HEK293T (cell line): ENCODE measurements around the gene ARHGEF18.

Experiments used
- BHLHE40 ChIP-seq: fragments of 450-650 bp; IDR thresholded peaks from 2 replicates; pipeline ENCODE4 v1.6.1; 2016; ENCODE audit warnings: mild to moderate bottlenecking, moderate library complexity, borderline replicate concordance
- CTBP1 ChIP-seq: fragments of 450-650 bp; IDR thresholded peaks from 2 replicates; pipeline ENCODE4 v1.6.1; 2016; ENCODE audit warnings: borderline replicate concordance
- ELF4 ChIP-seq: fragments of 450-650 bp; IDR thresholded peaks from 2 replicates; pipeline ENCODE4 v1.6.1; 2017; ENCODE audit warnings: antibody characterized with exemption
- FOXA1 ChIP-seq: fragments of 450-650 bp; IDR thresholded peaks from 2 replicates; pipeline ENCODE4 v1.6.1; 2016; ENCODE audit warnings: mild to moderate bottlenecking
- FOXK2 ChIP-seq: fragments of 450-650 bp; IDR thresholded peaks from 2 replicates; pipeline ENCODE4 v1.6.1; 2016; ENCODE audit warnings: mild to moderate bottlenecking
- FOXM1 ChIP-seq: fragments of 450-650 bp; IDR thresholded peaks from 2 replicates; pipeline ENCODE4 v1.6.1; 2017; ENCODE audit warnings: mild to moderate bottlenecking, borderline replicate concordance
- LEF1 ChIP-seq: fragments of 450-650 bp; IDR thresholded peaks from 2 replicates; pipeline ENCODE4 v1.6.1; 2017; ENCODE audit warnings: mild to moderate bottlenecking, borderline replicate concordance
- NFRKB ChIP-seq: fragments of 450-650 bp; IDR thresholded peaks from 2 replicates; pipeline ENCODE4 v1.6.1; 2016; ENCODE audit warnings: mild to moderate bottlenecking, moderate library complexity
- SP1 ChIP-seq: fragments of 450-650 bp; IDR thresholded peaks from 2 replicates; pipeline ENCODE4 v1.6.1; 2017
- SUZ12 ChIP-seq: fragments of 450-650 bp; IDR thresholded peaks from 2 replicates; pipeline ENCODE4 v1.6.1; 2016; ENCODE audit warnings: mild to moderate bottlenecking
- TARDBP ChIP-seq: fragments of 450-650 bp; IDR thresholded peaks from 2 replicates; pipeline ENCODE4 v1.6.1; 2016
- ZNF384 ChIP-seq: fragments of 450-650 bp; IDR thresholded peaks from 2 replicates; pipeline ENCODE4 v1.6.1; 2016
- TF ChIP-seq, protein P1 (sequence below): fragments of 450-650 bp; IDR thresholded peaks from 2 replicates; pipeline ENCODE4 v1.6.1; 2016

DNA sequence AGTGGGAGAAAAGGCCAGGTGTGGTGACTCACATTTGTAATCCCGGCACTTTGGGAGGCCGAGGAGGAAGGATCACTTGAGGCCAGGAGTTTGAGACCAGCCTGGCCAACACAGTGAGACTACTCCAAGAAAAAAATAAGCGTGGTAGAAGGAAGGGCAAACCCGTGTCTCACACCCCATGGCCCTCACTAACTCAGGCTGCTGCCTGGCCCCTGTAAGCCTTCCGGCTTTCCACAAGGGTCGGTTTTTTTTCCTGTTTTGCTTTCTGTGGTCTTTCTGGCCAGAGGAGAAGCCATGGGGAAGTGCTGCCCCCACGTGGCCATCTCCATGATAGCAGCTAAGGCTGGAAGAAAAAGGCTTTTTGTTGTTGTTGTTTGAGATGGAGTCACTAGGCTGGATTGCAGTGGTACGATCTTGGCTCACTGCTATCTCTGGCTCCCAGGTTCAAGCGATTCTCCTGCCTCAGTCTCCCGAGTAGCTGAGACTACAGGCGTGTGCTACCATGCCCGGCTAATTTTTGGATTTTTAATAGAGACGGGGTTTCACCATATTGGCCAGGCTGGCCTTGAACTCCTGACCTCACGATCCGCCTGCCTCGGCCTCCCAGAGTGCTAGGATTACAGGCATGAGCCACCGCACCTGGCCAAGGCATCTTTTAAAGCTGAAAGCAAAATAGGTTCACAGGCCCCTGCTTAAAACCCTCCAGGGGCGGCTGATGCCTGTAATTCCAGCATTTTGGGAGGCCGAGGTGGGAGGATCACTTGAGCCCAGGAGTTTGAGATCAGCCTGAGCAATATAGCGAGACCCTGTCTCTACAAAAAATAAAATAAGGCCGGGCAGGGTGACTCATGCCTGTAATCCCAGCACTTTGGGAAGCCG, 7.5 kb upstream of the ARHGEF18 start:
- TF ChIP-seq FOXM1 (no peak), BHLHE40 (no peak), SUZ12 (no peak), ZNF384 (peak; percentile 86), FOXA1 (no peak), TARDBP (no peak), FOXK2 (no peak), LEF1 (no peak), SP1 (no peak), CTBP1 (no peak), NFRKB (no peak), ELF4 (no peak)
- TF ChIP-seq, protein P1, sequence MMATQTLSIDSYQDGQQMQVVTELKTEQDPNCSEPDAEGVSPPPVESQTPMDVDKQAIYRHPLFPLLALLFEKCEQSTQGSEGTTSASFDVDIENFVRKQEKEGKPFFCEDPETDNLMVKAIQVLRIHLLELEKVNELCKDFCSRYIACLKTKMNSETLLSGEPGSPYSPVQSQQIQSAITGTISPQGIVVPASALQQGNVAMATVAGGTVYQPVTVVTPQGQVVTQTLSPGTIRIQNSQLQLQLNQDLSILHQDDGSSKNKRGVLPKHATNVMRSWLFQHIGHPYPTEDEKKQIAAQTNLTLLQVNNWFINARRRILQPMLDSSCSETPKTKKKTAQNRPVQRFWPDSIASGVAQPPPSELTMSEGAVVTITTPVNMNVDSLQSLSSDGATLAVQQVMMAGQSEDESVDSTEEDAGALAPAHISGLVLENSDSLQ = no peak
